GM12878 (cell line): ENCODE data around the gene FFAR3. TPM values are rescaled to one million over a fixed set of nuclear protein-coding genes. Genes with fewer than 3 reads are reported as not detected.

ENCODE experiments used
- BCL3 ChIP-seq: IDR thresholded peaks from 2 replicates; pipeline ENCODE4 v1.6.1; 2011; ENCODE audit warnings: borderline replicate concordance, low read depth, mild to moderate bottlenecking, moderate library complexity, low read length; ENCODE audit not compliant: insufficient read depth, poor library complexity, severe bottlenecking
- CEBPB ChIP-seq, 2 experiments: fragments of 150-350 bp in 1 of 2; IDR thresholded peaks; 2 replicates each; pipeline ENCODE4 v1.6.1; 2012 to 2014; ENCODE audit warnings: low read depth in 2 of 2, low read length in 2 of 2, borderline replicate concordance in 1 of 2, inconsistent platforms in 1 of 2
- EED ChIP-seq: sonication (generic); IDR thresholded peaks from 2 replicates; pipeline ENCODE4 v1.6.1; 2016; ENCODE audit warnings: antibody characterized with exemption, low read depth
- JUNB ChIP-seq: IDR thresholded peaks from 2 replicates; pipeline ENCODE4 v1.6.1; 2016; ENCODE audit warnings: antibody characterized with exemption, mild to moderate bottlenecking
- MEF2A ChIP-seq: IDR thresholded peaks from 2 replicates; pipeline ENCODE4 v1.6.1; 2011; ENCODE audit warnings: low read depth, mild to moderate bottlenecking, low read length, moderate library complexity; ENCODE audit not compliant: insufficient read depth
- MYC ChIP-seq: IDR thresholded peaks from 2 replicates; pipeline ENCODE4 v1.6.1; 2011; ENCODE audit warnings: mild to moderate bottlenecking, low read length, moderate library complexity, inconsistent platforms; ENCODE audit not compliant: insufficient read depth, insufficient replicate concordance, insufficient read length, severe bottlenecking
- NKRF ChIP-seq: fragments of 450-650 bp; conservative IDR thresholded peaks from 2 replicates; pipeline ENCODE4 v1.6.1; 2017; ENCODE audit warnings: mild to moderate bottlenecking, moderate library complexity
- PAX5 ChIP-seq: IDR thresholded peaks from 2 replicates; pipeline ENCODE4 v1.6.1; 2011; ENCODE audit warnings: low read depth, low read length, borderline replicate concordance
- RAD21 ChIP-seq: IDR thresholded peaks from 2 replicates; pipeline ENCODE4 v1.6.1; 2011; ENCODE audit warnings: mild to moderate bottlenecking, low read depth, low read length, moderate library complexity; ENCODE audit not compliant: insufficient read depth
- RELB ChIP-seq: fragments of 450-650 bp; IDR thresholded peaks from 2 replicates; pipeline ENCODE4 v1.6.1; 2017; ENCODE audit warnings: low read depth, mild to moderate bottlenecking, moderate library complexity
- SKIL ChIP-seq: fragments of 450-650 bp; IDR thresholded peaks from 2 replicates; pipeline ENCODE4 v1.6.1; 2017; ENCODE audit warnings: mild to moderate bottlenecking, low read depth, inconsistent platforms; ENCODE audit not compliant: poor library complexity, severe bottlenecking
- SMAD5 ChIP-seq: IDR thresholded peaks from 2 replicates; pipeline ENCODE4 v1.6.1; 2016; ENCODE audit warnings: antibody characterized with exemption, low read depth
- SPI1 ChIP-seq: IDR thresholded peaks from 2 replicates; pipeline ENCODE4 v1.6.1; 2011; ENCODE audit warnings: low read depth, mild to moderate bottlenecking, low read length, moderate library complexity, borderline replicate concordance; ENCODE audit not compliant: insufficient read depth
- TAF1 ChIP-seq: IDR thresholded peaks from 2 replicates; pipeline ENCODE4 v1.6.1; 2011; ENCODE audit warnings: mild to moderate bottlenecking, low read depth, low read length, borderline replicate concordance
- ZNF687 ChIP-seq: fragments of 450-650 bp; IDR thresholded peaks from 2 replicates; pipeline ENCODE4 v1.6.1; 2017; ENCODE audit warnings: mild to moderate bottlenecking, moderate library complexity
- polyA plus RNA-seq, 11 experiments: library from polyadenylated mRNA; depleted of rRNA in 4 of 11; unstranded in 6 of 11; stranded (reverse) in 5 of 11; fragments of >200 nt; fragmentation: Nextera tagmentation in 4 of 11; fragmentation: Illumina TruSeq in 1 of 11; extraction: Ambion mirVana in 4 of 11; extraction: Trizol in 1 of 11; gene quantifications; 1 replicate in 1 of 11; 2 replicates in 10 of 11; pipeline versions ENCODE4 v1.2.1 to v1.2.3, GENCODE V29; 2011 to 2016; ENCODE audit warnings: inconsistent platforms in 2 of 11, missing spikeins in 2 of 11, low read depth in 1 of 11
- total RNA-seq, 4 experiments: library from RNA; depleted of rRNA in 3 of 4; stranded (reverse); fragments of >200 nt in 3 of 4; fragmentation: Illumina TruSeq in 1 of 4; extraction: Trizol in 1 of 4; gene quantifications; 2 replicates each; pipeline versions ENCODE4 v1.2.1 to v1.2.3, GENCODE V29; 2013 to 2021

FFAR3 gene
- total and polyA plus RNA-seq, 10 of the 15 experiments (the other 5 are each of a cell fraction or from before 2014, with no cell fraction given), result 0.15 to 0.18 TPM; not detected in 8

- TF ChIP-seq ZNF687 (peak; percentile 86), TAF1 (0 out of 2 replicates have a peak, but pooled peaks have one; percentile 20), MYC (no peak), RAD21 (peak; percentile 100), SPI1 (0 out of 2 replicates have a peak, but pooled peaks have one; percentile 2), NKRF (0 out of 2 replicates have a peak, but pooled peaks have one; percentile 41), BCL3 (peak; percentile 32), EED (peak; percentile 77), MEF2A (peak; percentile 60; the same call in 1 of the 2 replicates), SMAD5 (no peak), JUNB (peak; percentile 17; the same call in 1 of the 2 replicates), RELB (peak; percentile 58; the same call in 1 of the 2 replicates), CEBPB (IDR thresholded peaks at IDR 0.05; ENCODE audit: borderline replicate concordance in 1 of 2, low read depth in 2 of 2, low read length in 2 of 2) (no peak), PAX5 (peak; percentile 27; the same call in 1 of the 2 replicates), SKIL (peak; percentile 49)
Observed at GRCh38 chr19:35352448-35353304, 5.6 kb upstream of the FFAR3 start (continued).
